HG02571 (cell line): ENCODE results near the gene LACTB.

Experiments used
- ATAC-seq: cut with Tn5 transposase; IDR thresholded peaks from one replicate; pipeline ENCODE4 v1.9.1; 2021; ENCODE audit warnings: mild to moderate bottlenecking, moderate library complexity; ENCODE audit not compliant: unreplicated experiment

The LACTB gene

GRCh38 chr15:63166219-63166618 is 44.6 kb downstream of the LACTB start:
- ATAC-seq: no peak

- ATAC-seq: no peak
These were observed 48.1 kb downstream of the LACTB start for GRCh38 chr15:63169788-63170187.

GRCh38 chr15:63172376-63172775 is 50.7 kb downstream of the LACTB start:
- ATAC-seq: no peak

GRCh38 chr15:63172851-63173451 is 51.3 kb downstream of the LACTB start:
- no peak for ATAC-seq

- no peak for ATAC-seq
These were observed 54.6 kb downstream of the LACTB start for GRCh38 chr15:63176302-63176701.

GRCh38 chr15:63178034-63178433 is 56.4 kb downstream of the LACTB start:
- ATAC-seq: no peak

- no peak for ATAC-seq
These were observed 59.1 kb downstream of the LACTB start for GRCh38 chr15:63180746-63181145.

- ATAC-seq: no peak
These were observed 60.0 kb downstream of the LACTB start for GRCh38 chr15:63181648-63182047.

GRCh38 chr15:63185206-63185605 is 63.5 kb downstream of the LACTB start:
- no peak for ATAC-seq

- ATAC-seq: no peak
These were observed 64.4 kb downstream of the LACTB start for GRCh38 chr15:63186065-63186464.

- no peak for ATAC-seq
These were observed 66.0 kb downstream of the LACTB start for GRCh38 chr15:63187589-63188226.

GRCh38 chr15:63188247-63188925 is 66.7 kb downstream of the LACTB start:
- no peak for ATAC-seq

GRCh38 chr15:63188926-63189871 is 67.5 kb downstream of the LACTB start, which contains the start of gene RAB8B:
Gene RAB8B (plus strand): TSS chr15:63189606. CDS start chr15:63189625, 19 bp downstream.
- peak; percentile 82 for ATAC-seq

- ATAC-seq: no peak
These were observed 68.5 kb downstream of the LACTB start for GRCh38 chr15:63189941-63190768.

- no peak for ATAC-seq
These were observed 69.3 kb downstream of the LACTB start for GRCh38 chr15:63190769-63191649.
